ENCODE data around the gene APPBP2.

APPBP2 gene

GRCh38 chr17:60396412-60396811 lies 129.6 kb downstream of the APPBP2 start:
- no peak for DNase-seq (ENCODE audit: low spot score)

GRCh38 chr17:60395508-60396065 lies 130.5 kb downstream of the APPBP2 start:
- no peak for DNase-seq (ENCODE audit: low spot score)

- no peak for DNase-seq (ENCODE audit: low spot score)
Measured at GRCh38 chr17:60393840-60394723, 132.0 kb downstream of the APPBP2 start.

All from putamen (tissue), 1 donor.